NOMO-1 (cell line): ENCODE data around the gene GRAMD1A.
"Not testable (repeated sequence)": the region's sequence is repeated elsewhere in the genome, so short reads cannot be mapped to it uniquely, and the experiment has no call there.

Experiments
- DNase-seq, 2 experiments: peaks; one replicate each; lab custom pipeline; 2025; ENCODE audit not compliant: unreplicated experiment in 2 of 2; lab: John Stamatoyannopoulos, UW

GRAMD1A gene

DNA sequence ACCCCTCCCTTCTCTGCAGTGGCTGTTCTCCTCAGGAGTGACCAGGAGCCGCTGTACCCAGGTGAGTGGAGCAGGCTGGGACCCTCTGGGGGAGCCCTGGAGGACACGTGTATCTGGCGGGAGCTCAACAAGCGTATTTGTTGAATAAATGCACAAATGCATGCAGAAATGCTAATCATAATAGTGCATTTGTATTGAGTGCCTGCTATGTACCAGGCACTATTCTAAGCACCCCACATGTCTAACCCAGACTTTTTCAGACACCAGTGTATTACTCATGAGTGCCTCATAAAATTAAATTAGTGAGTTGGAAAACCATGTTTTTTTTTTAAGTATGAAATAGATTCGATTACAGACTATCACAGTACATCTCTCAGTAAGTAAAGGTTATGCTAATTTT lies 49.3 kb downstream of the GRAMD1A start:
- no peak for DNase-seq

GRCh38 chr19:35050662-35051061 lies 50.5 kb downstream of the GRAMD1A start:
- DNase-seq: not testable (repeated sequence)

GRCh38 chr19:35051268-35051667 lies 51.1 kb downstream of the GRAMD1A start:
- not testable (repeated sequence) for DNase-seq

DNA sequence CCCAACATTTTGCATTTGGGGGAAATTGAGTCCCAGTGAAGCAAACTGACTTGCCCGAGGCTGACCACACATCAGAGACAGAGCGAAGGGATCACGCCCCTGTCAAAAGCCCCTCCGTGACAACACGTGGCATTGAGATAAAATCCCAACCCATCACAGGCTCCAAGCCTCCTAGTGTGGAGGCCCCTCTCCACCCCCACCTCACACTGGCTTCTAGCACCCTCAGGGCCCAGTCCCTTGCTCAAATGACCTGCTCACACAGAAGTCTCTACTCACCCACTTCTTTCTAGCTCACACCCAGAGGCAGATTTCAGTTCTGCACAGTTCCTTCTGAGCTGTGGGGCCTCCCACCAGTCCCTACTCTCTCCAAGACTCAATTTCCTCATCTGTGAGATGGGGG lies 51.7 kb downstream of the GRAMD1A start:
- DNase-seq: no peak

DNA sequence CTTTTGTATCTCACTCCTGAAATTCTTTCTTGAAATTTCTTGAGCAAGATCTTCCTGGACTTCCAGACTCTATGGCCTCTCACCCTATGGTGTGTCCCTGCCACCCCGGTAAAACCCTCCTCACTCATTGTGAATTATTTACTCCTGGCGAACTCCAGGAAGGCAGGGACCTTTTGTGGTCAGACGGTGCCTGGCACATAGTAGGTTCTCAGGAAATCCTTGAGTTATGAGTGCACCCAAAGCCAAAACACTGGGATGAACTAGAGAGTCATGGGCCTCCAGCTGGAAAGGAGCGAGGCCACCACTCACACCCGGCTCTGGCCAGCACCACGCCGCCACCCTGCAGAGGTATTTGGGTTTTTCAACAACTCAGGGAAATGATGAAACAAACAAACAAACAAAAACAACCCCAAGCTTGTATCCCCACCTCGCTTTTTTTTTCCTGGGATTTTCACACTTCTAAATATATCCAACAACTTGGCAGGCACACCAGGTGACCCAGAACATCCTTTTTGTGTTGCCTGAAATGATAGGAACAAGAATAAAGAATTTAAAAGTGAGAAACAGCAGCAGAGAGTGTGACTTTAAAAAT lies 52.6 kb downstream of the GRAMD1A start:
- DNase-seq: no peak

- DNase-seq: no peak
These were observed 53.7 kb downstream of the GRAMD1A start for GRCh38 chr19:35053667-35054293.

- DNase-seq: no peak
These were observed 54.5 kb downstream of the GRAMD1A start for GRCh38 chr19:35054626-35055025.

- no peak for DNase-seq
These were observed 55.6 kb downstream of the GRAMD1A start for GRCh38 chr19:35055715-35056179.

DNA sequence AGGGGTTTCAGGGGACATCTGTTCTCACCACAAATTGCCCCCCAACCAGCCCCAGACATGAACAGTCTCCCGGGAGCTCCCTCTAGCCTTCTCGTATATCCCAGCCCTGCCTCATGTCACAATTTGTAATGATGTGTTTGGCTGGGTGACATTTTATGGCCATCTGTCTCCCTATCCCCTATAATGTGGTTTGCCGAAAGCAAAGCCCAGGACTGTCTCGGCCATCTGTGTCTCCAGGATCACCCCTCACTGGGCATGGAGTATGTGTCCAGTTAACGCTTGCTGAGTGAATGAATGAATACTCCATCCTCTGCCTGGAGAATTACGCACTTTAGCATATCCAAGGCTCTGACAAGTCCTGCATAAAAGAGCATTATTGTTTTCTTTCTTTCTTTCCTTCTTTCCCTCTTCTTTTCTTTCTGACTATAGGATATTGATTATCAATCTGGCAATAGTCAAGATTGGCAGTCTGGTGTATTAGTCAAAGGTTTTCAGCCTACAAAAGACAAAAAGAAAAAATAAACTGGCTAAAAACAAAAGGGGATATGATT lies 56.5 kb downstream of the GRAMD1A start:
- no peak for DNase-seq

DNA sequence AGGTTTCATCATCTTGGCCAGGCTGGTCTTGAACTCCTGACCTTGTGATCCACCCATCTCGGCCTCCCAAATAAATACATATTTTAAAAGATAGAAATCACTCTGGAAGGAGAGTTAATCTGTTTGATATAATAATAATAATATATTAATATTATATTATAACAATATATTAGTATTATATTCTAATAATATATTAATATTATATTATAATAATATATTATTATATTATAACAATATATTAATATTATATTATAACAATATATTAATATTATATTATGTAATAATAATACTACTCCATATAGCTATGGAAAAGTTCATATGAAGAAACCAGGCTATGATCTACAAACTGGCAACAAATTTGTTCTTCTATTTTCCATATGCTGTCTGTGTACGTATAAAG lies 58.2 kb downstream of the GRAMD1A start:
- DNase-seq: no peak

GRCh38 chr19:35059006-35059798 lies 59.1 kb downstream of the GRAMD1A start:
- no peak for DNase-seq

DNA sequence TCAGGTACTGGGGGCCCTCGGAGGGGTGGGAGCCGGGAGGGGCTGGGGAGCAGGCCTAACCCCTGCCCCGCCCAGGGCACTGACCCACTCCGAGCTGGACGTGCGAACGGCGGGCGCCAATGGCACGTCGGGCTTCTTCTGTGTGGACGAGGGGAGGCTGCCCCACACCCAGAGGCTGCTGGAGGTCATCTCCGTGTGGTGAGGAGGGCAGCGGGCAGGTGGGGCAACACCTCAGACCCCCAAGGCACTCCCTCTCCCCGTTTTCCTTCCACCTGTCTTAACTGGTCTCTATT lies 59.6 kb downstream of the GRAMD1A start:
- no peak for DNase-seq

- no peak for DNase-seq
These were observed 60.2 kb downstream of the GRAMD1A start for GRCh38 chr19:35060160-35060855.

DNA sequence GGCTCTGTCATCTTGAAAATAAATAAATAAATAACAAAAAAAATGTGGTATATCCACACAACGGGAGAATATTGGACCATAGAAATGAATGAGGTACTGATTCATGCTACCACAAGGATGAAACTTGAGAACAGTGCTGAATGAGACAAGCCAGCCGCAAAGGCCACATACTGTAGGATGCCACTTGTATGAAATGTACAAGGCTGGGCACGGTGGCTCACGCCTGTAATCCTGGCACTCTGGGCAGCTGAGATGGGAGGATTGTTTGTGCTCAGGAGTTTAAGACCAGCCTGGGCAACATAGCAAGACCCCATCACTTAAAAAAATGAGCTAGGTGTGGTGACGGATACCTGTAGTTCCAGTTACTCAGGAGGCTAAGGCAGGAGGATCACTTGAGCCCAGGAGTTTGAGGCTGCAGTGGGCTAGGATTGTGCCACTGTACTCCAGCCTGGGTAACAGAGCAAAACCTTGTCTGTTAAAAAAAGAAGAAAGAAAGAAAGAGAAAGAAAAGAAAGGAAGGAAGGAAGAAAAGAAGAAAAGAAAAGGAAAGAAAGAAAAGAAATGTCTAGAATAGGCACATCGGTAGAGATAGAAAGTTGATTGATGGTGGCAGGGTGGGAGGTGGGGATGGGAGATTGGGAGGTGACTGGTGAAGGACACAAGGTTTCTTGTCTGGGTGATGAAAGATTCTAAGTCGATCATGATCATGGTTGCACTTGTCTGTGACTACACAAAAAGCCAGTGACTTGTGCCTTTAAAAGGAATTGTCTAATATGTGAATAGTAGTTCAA lies 61.7 kb downstream of the GRAMD1A start:
- no peak for DNase-seq

DNA sequence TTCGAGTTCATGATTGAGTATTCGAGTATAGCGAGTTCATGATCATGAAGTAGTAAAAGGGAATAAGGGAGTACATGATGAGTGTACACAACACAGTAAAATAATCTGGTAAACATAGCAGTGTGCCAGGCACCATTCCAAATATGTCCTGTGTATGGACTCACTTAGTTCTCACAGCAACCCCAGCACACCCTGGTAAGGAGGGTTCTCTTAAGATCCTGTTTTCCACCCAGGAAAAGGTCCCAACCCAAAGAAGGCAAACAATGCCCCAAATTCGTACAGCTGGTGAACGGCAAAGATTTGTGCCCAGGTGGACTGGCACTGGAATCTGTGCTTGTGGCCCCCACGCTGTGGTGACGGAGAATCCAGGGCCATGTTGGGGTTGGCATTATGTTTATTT lies 62.8 kb downstream of the GRAMD1A start:
- DNase-seq: no peak

DNA sequence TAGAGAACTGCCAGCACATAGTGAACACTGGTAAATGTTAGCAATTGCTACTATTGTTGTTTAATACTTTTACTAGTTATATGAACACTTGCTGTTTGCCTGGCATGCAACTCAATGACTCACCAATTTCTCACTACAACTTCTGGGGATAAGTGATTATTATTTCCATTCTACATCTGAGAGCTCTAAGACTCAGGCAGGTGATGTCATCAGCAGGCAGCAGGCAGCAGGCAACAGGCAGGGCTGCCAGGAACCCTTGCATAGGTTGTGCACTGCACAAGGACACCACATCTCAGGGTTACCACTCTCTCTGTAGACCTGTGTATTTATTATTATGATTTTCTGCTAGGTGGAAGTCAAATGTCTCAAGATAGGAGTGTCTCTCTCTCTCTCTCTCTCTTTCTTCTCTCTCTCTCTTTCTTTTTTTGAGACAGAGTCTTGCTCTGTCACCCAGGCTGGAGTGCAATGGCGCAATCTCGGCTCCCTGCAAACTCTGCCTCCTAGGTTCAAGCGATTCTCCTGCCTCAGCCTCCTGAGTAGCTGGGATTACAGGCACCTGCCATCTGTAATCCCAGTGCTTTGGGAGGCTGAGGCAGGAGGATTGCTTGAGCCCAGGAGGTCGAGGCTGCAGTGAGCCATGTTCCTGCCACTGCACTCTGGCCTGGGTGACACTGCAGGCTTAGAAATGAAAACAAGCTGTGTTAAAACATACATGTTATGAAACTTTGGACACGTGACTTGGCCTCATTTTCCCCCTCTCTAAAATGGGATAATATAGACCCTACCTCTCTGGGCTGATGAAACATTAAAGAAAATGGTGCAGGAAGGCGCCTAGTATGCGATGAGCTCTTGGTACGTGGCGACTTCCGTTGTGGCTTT lies 64.1 kb downstream of the GRAMD1A start:
- no peak for DNase-seq

DNA sequence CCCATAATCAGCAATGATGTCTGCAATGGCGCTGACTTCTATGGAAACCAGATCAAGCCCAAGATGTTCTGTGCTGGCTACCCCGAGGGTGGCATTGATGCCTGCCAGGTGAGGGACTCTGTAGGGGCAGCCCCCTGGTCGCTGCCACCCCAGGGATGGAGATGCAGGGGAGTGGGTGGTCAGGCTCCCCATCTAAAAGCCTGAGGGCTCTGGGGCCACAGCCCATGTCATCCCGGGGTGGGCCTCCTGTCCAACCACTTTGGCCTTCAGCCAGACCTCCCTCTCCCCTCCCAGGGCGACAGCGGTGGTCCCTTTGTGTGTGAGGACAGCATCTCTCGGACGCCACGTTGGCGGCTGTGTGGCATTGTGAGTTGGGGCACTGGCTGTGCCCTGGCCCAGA lies 65.5 kb downstream of the GRAMD1A start:
- no peak for DNase-seq

DNA sequence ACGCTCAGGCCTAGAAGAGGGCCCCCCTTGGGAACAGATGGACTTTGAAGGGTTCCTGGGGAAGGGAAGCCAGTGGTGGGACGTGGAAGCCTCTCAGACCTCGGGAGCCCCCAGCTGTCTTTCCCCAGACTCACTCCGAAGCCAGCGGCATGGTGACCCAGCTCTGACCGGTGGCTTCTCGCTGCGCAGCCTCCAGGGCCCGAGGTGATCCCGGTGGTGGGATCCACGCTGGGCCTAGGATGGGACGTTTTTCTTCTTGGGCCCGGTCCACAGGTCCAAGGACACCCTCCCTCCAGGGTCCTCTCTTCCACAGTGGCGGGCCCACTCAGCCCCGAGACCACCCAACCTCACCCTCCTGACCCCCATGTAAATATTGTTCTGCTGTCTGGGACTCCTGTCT lies 66.0 kb downstream of the GRAMD1A start:
- no peak for DNase-seq
